ENCODE data around the gene CCDC63. TPM values are rescaled to one million over a fixed set of nuclear protein-coding genes. Genes with fewer than 3 reads are reported as not detected.

CCDC63 gene
- total RNA-seq (ENCODE audit: low replicate concordance) = not detected in 2 replicates

DNA sequence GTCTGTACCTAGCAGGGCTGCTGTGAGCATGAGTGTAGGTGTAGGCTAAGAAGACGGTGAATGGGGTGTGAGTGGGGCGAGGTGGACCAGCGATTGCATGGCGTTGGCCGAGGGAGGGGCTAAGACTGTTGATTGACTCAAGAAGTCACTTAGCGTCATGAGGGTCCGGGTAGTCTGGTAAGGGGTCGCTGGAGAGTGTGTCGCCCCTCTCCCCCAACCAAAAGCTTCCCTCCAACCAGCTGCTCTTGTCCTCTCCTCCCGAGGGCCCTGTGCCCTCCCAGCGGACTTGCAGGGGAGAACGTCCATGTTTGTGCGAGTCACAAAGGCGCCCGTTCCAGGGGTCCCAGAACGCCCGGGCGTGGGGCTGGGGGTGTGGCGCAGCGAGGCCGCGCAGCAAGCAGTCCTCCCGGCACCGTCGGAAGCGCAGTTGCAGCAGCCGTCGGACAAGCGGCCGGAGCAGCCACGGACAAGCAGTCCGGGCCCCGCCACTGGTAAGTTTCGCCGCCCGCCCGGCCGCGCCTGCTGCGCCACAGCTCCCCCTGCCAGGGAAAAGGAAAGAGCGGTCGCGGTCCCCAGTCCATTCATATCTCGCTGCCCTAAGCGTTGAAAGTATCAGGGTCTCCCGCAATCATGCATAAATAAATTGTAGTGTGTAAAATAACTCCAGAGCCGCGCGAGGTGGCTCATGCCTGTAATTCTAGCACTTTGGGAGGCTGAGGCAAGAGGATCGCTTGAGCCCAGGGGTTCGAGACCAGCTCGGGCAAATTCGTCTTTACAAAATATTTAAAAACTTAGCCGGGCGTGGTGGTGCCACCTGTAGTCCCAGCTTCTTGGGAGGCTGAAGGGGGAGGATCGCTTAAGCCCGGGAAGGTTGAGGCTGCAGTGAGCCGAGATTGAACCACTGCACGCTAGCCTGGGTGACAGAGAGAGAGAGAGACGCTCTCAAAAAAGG lies at the start of gene CCDC63:
TSS of gene CCDC63 (plus strand) at position 373 of the 952 bp plus-strand sequence. CDS start 5,968 bp downstream, outside the sequence.
- TF ChIP-seq, protein P1, sequence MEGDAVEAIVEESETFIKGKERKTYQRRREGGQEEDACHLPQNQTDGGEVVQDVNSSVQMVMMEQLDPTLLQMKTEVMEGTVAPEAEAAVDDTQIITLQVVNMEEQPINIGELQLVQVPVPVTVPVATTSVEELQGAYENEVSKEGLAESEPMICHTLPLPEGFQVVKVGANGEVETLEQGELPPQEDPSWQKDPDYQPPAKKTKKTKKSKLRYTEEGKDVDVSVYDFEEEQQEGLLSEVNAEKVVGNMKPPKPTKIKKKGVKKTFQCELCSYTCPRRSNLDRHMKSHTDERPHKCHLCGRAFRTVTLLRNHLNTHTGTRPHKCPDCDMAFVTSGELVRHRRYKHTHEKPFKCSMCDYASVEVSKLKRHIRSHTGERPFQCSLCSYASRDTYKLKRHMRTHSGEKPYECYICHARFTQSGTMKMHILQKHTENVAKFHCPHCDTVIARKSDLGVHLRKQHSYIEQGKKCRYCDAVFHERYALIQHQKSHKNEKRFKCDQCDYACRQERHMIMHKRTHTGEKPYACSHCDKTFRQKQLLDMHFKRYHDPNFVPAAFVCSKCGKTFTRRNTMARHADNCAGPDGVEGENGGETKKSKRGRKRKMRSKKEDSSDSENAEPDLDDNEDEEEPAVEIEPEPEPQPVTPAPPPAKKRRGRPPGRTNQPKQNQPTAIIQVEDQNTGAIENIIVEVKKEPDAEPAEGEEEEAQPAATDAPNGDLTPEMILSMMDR (IDR thresholded peaks at IDR 0.05; ENCODE audit: insufficient read depth, low read length) = peak; percentile 46
- H3K4me3 ChIP-seq (ENCODE audit: low read depth, low read length) = peak within 1 kb of the TSS; percentile 17
- peak; percentile 16 for DNase-seq (ENCODE audit: low read depth)

DNA sequence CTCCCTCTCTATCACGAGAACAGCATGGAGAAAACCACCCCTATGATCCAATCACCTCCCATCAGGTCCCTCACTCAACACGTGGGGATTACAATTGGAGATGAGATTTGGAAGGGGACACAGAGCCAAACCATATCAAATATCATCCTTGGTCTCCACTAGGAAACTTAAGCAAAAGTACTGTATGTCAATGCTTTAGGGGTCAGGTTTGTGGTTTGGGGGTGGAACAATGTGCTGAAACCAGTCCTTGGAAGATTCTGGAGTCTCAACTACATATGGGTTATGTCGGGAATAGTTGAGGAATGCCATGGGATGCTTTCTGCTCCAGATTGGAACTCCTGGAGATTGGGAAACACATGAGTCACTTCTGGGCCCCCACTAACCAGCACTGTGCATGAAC lies 48.3 kb upstream of the CCDC63 start:
- H3K4me3 ChIP-seq (ENCODE audit: low read depth, low read length) = no peak overlapping the region
- no peak for DNase-seq (ENCODE audit: low read depth)
- TF ChIP-seq, protein P1 (IDR thresholded peaks at IDR 0.05; ENCODE audit: insufficient read depth, low read length) = no peak

DNA sequence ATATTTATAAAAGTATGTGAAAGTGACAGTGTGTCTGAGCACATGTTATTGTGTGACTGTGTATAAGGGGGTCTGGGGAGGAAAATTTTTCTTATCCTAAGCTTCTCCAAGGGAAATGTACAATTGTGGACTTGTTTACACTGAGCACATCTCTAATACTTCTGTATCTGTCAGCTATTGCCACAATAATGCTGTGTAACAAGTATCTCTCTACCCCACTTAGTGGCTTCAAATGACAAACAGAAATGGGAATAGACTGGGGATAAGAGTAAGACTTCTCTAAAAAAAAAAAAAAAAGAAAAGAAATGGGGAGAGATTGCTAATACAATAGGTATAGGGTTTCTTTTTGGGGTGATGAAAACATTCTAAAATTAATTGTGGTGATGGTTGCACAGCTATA lies 44.3 kb upstream of the CCDC63 start:
- DNase-seq (ENCODE audit: low read depth) = no peak
- H3K4me3 ChIP-seq (ENCODE audit: low read depth, low read length) = no peak overlapping the region
- TF ChIP-seq, protein P1 (IDR thresholded peaks at IDR 0.05; ENCODE audit: insufficient read depth, low read length) = no peak

DNA sequence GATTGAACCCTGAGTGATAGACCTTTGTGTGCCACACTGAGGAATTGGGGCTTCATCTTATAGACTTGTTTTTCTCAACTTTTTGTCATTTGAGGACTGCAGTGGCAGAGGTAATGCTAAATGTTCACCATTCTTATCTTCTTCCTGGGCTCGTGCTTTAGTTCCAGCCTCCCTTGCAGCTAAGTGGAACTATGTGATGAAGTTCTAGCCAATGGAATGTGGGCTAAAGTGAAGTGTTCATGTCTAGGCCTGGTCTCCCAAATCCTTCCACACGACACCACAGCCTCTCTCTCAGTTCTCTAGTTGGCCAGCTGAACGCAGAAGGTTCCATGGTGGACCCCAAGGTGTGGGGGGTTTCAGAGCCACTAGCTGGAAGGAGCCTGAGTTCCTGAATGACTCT lies 42.4 kb upstream of the CCDC63 start:
- TF ChIP-seq, protein P1 (IDR thresholded peaks at IDR 0.05; ENCODE audit: insufficient read depth, low read length) = no peak
- H3K4me3 ChIP-seq (ENCODE audit: low read depth, low read length) = no peak overlapping the region
- no peak for DNase-seq (ENCODE audit: low read depth)

DNA sequence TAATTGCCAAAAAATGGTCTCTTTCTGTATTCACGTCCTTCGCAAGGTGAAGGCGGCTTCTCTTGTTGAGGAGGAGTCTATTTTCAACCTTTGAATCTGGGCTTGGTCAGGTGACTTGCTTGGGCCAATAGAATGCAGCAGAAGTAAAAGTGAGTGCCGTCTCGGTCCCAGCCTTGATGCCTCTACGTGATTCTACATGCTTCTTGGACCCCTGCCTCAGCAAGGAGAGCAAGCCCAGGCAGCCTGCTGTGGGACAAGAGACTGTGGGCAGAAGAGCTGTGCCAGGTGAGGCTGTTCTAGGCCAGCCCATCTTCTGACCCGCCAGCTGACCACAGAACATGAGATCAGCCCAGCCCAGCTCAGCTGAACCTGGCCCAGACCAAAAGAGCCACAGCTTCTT lies 39.1 kb upstream of the CCDC63 start:
- no peak for DNase-seq (ENCODE audit: low read depth)
- no peak overlapping the region for H3K4me3 ChIP-seq (ENCODE audit: low read depth, low read length)
- TF ChIP-seq, protein P1 (IDR thresholded peaks at IDR 0.05; ENCODE audit: insufficient read depth, low read length) = no peak

DNA sequence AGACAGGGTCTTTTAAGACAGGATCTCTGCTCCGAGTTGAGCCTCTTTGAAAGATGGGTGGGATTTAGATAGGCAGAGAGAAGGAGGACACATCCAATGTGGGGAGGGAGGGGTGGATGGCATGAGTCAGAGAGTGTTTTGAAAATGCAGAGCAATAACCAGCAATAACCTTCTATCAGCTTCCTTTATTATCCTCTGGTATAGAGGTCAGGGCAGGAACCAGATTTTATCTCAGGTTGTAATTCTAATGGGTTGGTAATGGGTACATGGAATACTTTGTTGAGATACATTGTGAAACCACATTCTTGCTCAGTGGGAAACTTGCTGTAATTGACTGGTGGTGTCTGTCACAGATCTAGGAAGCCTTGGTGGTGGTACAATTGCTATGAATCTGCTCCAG lies 37.6 kb upstream of the CCDC63 start:
- TF ChIP-seq, protein P1 (IDR thresholded peaks at IDR 0.05; ENCODE audit: insufficient read depth, low read length) = no peak
- DNase-seq (ENCODE audit: low read depth) = no peak
- H3K4me3 ChIP-seq (ENCODE audit: low read depth, low read length) = no peak overlapping the region
